ENCODE measurements around the gene RPS3.

The RPS3 gene

DNA sequence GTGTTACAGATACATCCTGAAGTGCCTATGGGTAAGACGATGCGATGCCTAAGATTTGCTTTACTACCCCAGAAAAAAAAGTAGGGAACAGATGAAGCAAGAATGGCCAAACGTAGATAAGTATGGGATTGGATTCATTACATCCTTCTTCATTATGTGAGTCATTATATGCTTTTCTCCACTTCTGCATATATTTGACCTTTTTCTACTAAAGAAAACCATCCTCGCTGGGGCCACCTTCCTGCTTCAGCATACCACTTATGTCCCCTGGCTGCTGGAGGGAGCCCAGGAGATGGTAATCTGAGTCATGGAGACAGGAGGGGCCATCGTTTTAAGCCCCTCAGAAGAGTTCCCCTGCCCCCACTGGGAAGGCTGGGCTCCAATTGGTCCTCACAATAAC is 48.1 kb downstream of the RPS3 start:
- no peak overlapping the region for H2BK15ac ChIP-seq (replicated peaks; ENCODE audit: low read depth)
- H3K27ac ChIP-seq (ENCODE audit: low read depth, low read length) = no peak overlapping the region
- no peaks in the 10 kb centered on the region for H3K4me1 ChIP-seq (ENCODE audit: control insufficient read depth, low read depth, low read length)
- H3K4me3 ChIP-seq (ENCODE audit: low read length) = no peak overlapping the region
- no peak overlapping the region for H3K23ac ChIP-seq (ENCODE audit: low read length)
- no peak overlapping the region for H3K4me2 ChIP-seq (ENCODE audit: low read length)
- no CpG with 5 or more reads among the region's 5 CpGs for WGBS (ENCODE audit: extremely low coverage, insufficient coverage, low lambda C conversion rate)
- no peak overlapping the region for H2BK120ac ChIP-seq (ENCODE audit: low read depth, low read length)
- no peak overlapping the region for H4K5ac ChIP-seq (ENCODE audit: low read length)
- no peak overlapping the region for H3K56ac ChIP-seq (ENCODE audit: low read length)
- no peak overlapping the region for H4K8ac ChIP-seq (ENCODE audit: low read depth, low read length)
- H3K79me2 ChIP-seq (ENCODE audit: control insufficient read depth, insufficient read depth, low read length) = no peaks in the 10 kb centered on the region
- no peak for DNase-seq
- H3K27me3 ChIP-seq (ENCODE audit: insufficient read depth, low read length, poor library complexity) = no peaks in the 10 kb centered on the region
- H3K79me1 ChIP-seq (ENCODE audit: low read length) = no peaks in the 10 kb centered on the region
- no peak overlapping the region for H2AK5ac ChIP-seq (ENCODE audit: low read length)
- H2BK5ac ChIP-seq (ENCODE audit: low read length) = no peak overlapping the region
- H3K4ac ChIP-seq (ENCODE audit: low read depth, low read length) = no peak overlapping the region
- no peak overlapping the region for H3K9ac ChIP-seq (ENCODE audit: low read length)
- no peak overlapping the region for H3K18ac ChIP-seq (ENCODE audit: low read length)
- H3K36me3 ChIP-seq (ENCODE audit: control insufficient read depth, insufficient read depth, low read length) = no peaks in the 10 kb centered on the region

GRCh38 chr11:75449271-75449670 is 50.0 kb downstream of the RPS3 start:
- WGBS (ENCODE audit: extremely low coverage, insufficient coverage, low lambda C conversion rate) = no CpG with 5 or more reads among the region's 10 CpGs

DNA sequence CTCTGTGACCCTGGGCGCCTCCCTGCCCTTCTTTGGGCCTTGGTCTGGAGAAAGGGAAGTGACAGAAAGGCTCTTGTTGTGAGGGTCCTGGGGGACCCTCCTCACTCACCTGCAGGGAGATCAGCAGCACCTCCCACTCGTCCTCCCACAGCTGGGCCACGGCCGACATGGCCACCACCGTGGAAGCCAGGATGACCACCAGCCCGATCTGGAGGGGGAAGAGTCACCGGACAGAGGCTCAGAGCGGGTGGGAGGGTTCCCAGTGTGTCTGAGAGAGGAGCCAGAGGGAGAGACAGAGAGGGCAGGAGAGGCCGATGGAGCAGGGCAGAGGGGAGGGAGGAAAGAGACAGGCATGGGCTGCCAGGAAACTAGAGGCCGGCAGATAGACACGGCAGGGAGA is 50.5 kb downstream of the RPS3 start:
- no peak overlapping the region for H4K5ac ChIP-seq (ENCODE audit: low read length)

More at GRCh38 chr11:75449271-75449670, 50.0 kb downstream of the RPS3 start:
- no peak for DNase-seq
- Histone ChIP-seq H2AK5ac (ENCODE audit: low read length) (no peak overlapping the region), H3K4ac (ENCODE audit: low read depth, low read length) (no peak overlapping the region), H2BK15ac (replicated peaks; ENCODE audit: low read depth) (no peak overlapping the region), H3K18ac (ENCODE audit: low read length) (no peak overlapping the region), H3K9ac (ENCODE audit: low read length) (no peak overlapping the region), H4K5ac (ENCODE audit: low read length) (no peak overlapping the region), H3K27ac (ENCODE audit: low read depth, low read length) (no peak overlapping the region), H3K23ac (ENCODE audit: low read length) (no peak overlapping the region), H2BK5ac (ENCODE audit: low read length) (no peak overlapping the region), H3K4me2 (ENCODE audit: low read length) (no peak overlapping the region), H3K4me1 (ENCODE audit: control insufficient read depth, low read depth, low read length) (no peaks in the 10 kb centered on the region), H4K8ac (ENCODE audit: low read depth, low read length) (no peak overlapping the region), H3K56ac (ENCODE audit: low read length) (no peak overlapping the region), H3K36me3 (ENCODE audit: control insufficient read depth, insufficient read depth, low read length) (no peaks in the 10 kb centered on the region), H3K4me3 (ENCODE audit: low read length) (no peak overlapping the region), H3K27me3 (ENCODE audit: insufficient read depth, low read length, poor library complexity) (no peaks in the 10 kb centered on the region), H3K79me1 (ENCODE audit: low read length) (no peaks in the 10 kb centered on the region), H2BK120ac (ENCODE audit: low read depth, low read length) (no peak overlapping the region), H3K79me2 (ENCODE audit: control insufficient read depth, insufficient read depth, low read length) (no peaks in the 10 kb centered on the region)

GRCh38 chr11:75450236-75450635 is 50.9 kb downstream of the RPS3 start:
- no peak for DNase-seq
- Histone ChIP-seq H3K4me2 (ENCODE audit: low read length) (no peak overlapping the region), H2BK5ac (ENCODE audit: low read length) (no peak overlapping the region), H3K9ac (ENCODE audit: low read length) (no peak overlapping the region), H3K56ac (ENCODE audit: low read length) (no peak overlapping the region), H3K4me1 (ENCODE audit: control insufficient read depth, low read depth, low read length) (no peaks in the 10 kb centered on the region), H2BK15ac (replicated peaks; ENCODE audit: low read depth) (no peak overlapping the region), H3K79me2 (ENCODE audit: control insufficient read depth, insufficient read depth, low read length) (no peaks in the 10 kb centered on the region), H3K79me1 (ENCODE audit: low read length) (no peaks in the 10 kb centered on the region), H3K4me3 (ENCODE audit: low read length) (no peak overlapping the region), H3K18ac (ENCODE audit: low read length) (no peak overlapping the region), H3K36me3 (ENCODE audit: control insufficient read depth, insufficient read depth, low read length) (no peaks in the 10 kb centered on the region), H2AK5ac (ENCODE audit: low read length) (no peak overlapping the region), H2BK120ac (ENCODE audit: low read depth, low read length) (no peak overlapping the region), H3K27ac (ENCODE audit: low read depth, low read length) (no peak overlapping the region), H3K4ac (ENCODE audit: low read depth, low read length) (no peak overlapping the region), H4K8ac (ENCODE audit: low read depth, low read length) (no peak overlapping the region), H3K27me3 (ENCODE audit: insufficient read depth, low read length, poor library complexity) (no peaks in the 10 kb centered on the region), H4K5ac (ENCODE audit: low read length) (no peak overlapping the region), H3K23ac (ENCODE audit: low read length) (no peak overlapping the region)
- no CpG with 5 or more reads among the region's 7 CpGs for WGBS (ENCODE audit: extremely low coverage, insufficient coverage, low lambda C conversion rate)

More for the DNA sequence above, 50.5 kb downstream of the RPS3 start:
- H3K4me2 ChIP-seq (ENCODE audit: low read length) = no peak overlapping the region
- no peak overlapping the region for H3K4me3 ChIP-seq (ENCODE audit: low read length)
- H3K9ac ChIP-seq (ENCODE audit: low read length) = no peak overlapping the region
- no peaks in the 10 kb centered on the region for H3K79me1 ChIP-seq (ENCODE audit: low read length)
- H3K4ac ChIP-seq (ENCODE audit: low read depth, low read length) = no peak overlapping the region
- H3K36me3 ChIP-seq (ENCODE audit: control insufficient read depth, insufficient read depth, low read length) = no peaks in the 10 kb centered on the region
- no peak overlapping the region for H4K8ac ChIP-seq (ENCODE audit: low read depth, low read length)
- H2BK120ac ChIP-seq (ENCODE audit: low read depth, low read length) = no peak overlapping the region
- H3K79me2 ChIP-seq (ENCODE audit: control insufficient read depth, insufficient read depth, low read length) = no peaks in the 10 kb centered on the region
- no peak for DNase-seq
- no peak overlapping the region for H3K27ac ChIP-seq (ENCODE audit: low read depth, low read length)
- no peak overlapping the region for H2AK5ac ChIP-seq (ENCODE audit: low read length)
- no CpG with 5 or more reads among the region's 11 CpGs for WGBS (ENCODE audit: extremely low coverage, insufficient coverage, low lambda C conversion rate)
- H2BK5ac ChIP-seq (ENCODE audit: low read length) = no peak overlapping the region
- H3K18ac ChIP-seq (ENCODE audit: low read length) = no peak overlapping the region
- H3K23ac ChIP-seq (ENCODE audit: low read length) = no peak overlapping the region
- no peak overlapping the region for H2BK15ac ChIP-seq (replicated peaks; ENCODE audit: low read depth)
- no peak overlapping the region for H3K56ac ChIP-seq (ENCODE audit: low read length)
- no peaks in the 10 kb centered on the region for H3K4me1 ChIP-seq (ENCODE audit: control insufficient read depth, low read depth, low read length)
- no peaks in the 10 kb centered on the region for H3K27me3 ChIP-seq (ENCODE audit: insufficient read depth, low read length, poor library complexity)

- peak; percentile 43 for DNase-seq
- no CpG with 5 or more reads among the region's 46 CpGs for WGBS (ENCODE audit: extremely low coverage, insufficient coverage, low lambda C conversion rate)
These were observed 51.8 kb downstream of the RPS3 start for GRCh38 chr11:75450826-75451821.

More at GRCh38 chr11:75450826-75451821, 51.8 kb downstream of the RPS3 start:
- no peak overlapping the region for H3K18ac ChIP-seq (ENCODE audit: low read length)
- H3K79me1 ChIP-seq (ENCODE audit: low read length) = no peaks in the 10 kb centered on the region
- no peak overlapping the region for H3K4me3 ChIP-seq (ENCODE audit: low read length)
- no peak overlapping the region for H3K27ac ChIP-seq (ENCODE audit: low read depth, low read length)
- H3K27me3 ChIP-seq (ENCODE audit: insufficient read depth, low read length, poor library complexity) = no peaks in the 10 kb centered on the region
- H4K5ac ChIP-seq (ENCODE audit: low read length) = no peak overlapping the region
- H2BK15ac ChIP-seq (replicated peaks; ENCODE audit: low read depth) = no peak overlapping the region
- no peak overlapping the region for H3K9ac ChIP-seq (ENCODE audit: low read length)
- no peaks in the 10 kb centered on the region for H3K36me3 ChIP-seq (ENCODE audit: control insufficient read depth, insufficient read depth, low read length)
- no peak overlapping the region for H2AK5ac ChIP-seq (ENCODE audit: low read length)
- no peak overlapping the region for H3K23ac ChIP-seq (ENCODE audit: low read length)
- no peak overlapping the region for H4K8ac ChIP-seq (ENCODE audit: low read depth, low read length)
- no peak overlapping the region for H3K4me2 ChIP-seq (ENCODE audit: low read length)
- H3K4ac ChIP-seq (ENCODE audit: low read depth, low read length) = no peak overlapping the region
- no peaks in the 10 kb centered on the region for H3K4me1 ChIP-seq (ENCODE audit: control insufficient read depth, low read depth, low read length)
- H3K56ac ChIP-seq (ENCODE audit: low read length) = no peak overlapping the region
- no peak overlapping the region for H2BK5ac ChIP-seq (ENCODE audit: low read length)
- H2BK120ac ChIP-seq (ENCODE audit: low read depth, low read length) = no peak overlapping the region
- H3K79me2 ChIP-seq (ENCODE audit: control insufficient read depth, insufficient read depth, low read length) = no peaks in the 10 kb centered on the region
